ENCODE results near the gene TOX2.

TOX2 gene

DNA sequence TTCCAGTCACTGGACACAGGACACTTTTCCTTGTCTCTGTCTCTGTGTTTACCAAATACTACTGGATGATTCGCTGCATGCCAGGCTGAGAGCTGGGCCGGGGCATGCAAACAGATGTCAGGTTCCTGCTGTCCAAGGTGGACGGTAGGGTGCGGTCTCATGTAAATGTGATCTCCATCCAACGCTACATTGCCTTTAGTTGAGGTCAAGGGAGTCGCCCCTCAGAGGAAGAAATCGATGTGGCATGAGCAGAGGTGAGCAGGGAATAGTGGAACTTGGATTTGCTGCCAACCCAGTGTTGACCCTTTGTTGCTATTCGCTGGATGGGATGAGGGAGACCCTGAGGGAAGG is 9.8 kb upstream of the TOX2 start:
- TF ChIP-seq, protein P1, sequence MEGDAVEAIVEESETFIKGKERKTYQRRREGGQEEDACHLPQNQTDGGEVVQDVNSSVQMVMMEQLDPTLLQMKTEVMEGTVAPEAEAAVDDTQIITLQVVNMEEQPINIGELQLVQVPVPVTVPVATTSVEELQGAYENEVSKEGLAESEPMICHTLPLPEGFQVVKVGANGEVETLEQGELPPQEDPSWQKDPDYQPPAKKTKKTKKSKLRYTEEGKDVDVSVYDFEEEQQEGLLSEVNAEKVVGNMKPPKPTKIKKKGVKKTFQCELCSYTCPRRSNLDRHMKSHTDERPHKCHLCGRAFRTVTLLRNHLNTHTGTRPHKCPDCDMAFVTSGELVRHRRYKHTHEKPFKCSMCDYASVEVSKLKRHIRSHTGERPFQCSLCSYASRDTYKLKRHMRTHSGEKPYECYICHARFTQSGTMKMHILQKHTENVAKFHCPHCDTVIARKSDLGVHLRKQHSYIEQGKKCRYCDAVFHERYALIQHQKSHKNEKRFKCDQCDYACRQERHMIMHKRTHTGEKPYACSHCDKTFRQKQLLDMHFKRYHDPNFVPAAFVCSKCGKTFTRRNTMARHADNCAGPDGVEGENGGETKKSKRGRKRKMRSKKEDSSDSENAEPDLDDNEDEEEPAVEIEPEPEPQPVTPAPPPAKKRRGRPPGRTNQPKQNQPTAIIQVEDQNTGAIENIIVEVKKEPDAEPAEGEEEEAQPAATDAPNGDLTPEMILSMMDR (IDR thresholded peaks at IDR 0.05; ENCODE audit: low read depth, low read length, missing control alignments): no peak
- in situ Hi-C loops (cut with HindIII; ENCODE audit: low sequenced_read_pairs): no loop called here
- DNase-seq (ENCODE audit: low read depth): no peak
- H3K4me3 ChIP-seq (ENCODE audit: low read depth, low read length): no peak overlapping the region

DNA sequence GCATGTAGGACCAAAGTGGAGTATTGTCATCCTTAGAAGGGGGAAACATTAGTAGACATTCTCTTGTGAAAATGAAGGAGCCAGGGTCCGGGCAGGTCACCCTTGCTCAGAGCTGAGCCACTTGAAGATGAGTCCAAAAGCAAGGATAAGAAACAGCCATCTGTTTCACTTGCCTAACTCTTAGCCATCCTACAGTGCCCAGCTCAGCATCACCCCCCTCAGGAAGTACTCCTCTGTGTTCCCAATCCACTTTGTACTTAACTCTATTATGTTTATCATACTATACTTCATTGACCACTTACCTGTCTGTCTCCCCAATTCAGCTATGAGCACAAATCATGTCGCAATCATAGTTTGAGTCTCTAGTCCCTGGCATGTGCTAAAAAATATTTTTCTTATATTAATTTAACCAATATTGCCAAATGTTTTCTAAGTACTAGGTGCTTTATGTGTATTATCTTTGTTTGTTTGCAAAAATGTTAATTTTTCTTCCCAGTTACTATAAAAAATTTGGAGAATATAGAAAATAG is 8.1 kb upstream of the TOX2 start:
- no peak overlapping the region for H3K4me3 ChIP-seq (ENCODE audit: low read depth, low read length)
- DNase-seq (ENCODE audit: low read depth): no peak
- TF ChIP-seq, protein P1 (IDR thresholded peaks at IDR 0.05; ENCODE audit: low read depth, low read length, missing control alignments): no peak
- in situ Hi-C loops (cut with HindIII; ENCODE audit: low sequenced_read_pairs): no loop called here

DNA sequence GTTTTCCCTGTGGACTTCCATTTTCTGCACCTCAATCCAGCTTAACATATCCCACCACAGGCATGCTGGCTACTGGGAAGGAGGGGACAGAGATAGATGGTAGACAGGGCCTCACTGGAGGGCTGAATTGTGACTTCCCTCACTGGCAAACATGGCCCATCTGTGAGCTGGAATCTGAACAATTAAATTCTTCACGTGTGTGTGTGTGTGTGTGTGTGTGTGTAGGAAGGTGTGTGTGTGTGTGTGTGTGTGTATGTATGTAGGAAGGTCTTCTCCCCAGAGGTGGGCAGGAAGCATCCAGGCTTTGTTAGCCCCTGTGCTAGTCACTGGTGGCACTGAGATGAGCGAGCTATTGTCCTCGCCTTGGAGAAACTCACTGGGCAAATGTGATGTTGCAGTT is 5.4 kb upstream of the TOX2 start:
- no peak for DNase-seq (ENCODE audit: low read depth)
- H3K4me3 ChIP-seq (ENCODE audit: low read depth, low read length): no peak overlapping the region
- in situ Hi-C loops (cut with HindIII; ENCODE audit: low sequenced_read_pairs): no loop called here
- TF ChIP-seq, protein P1 (IDR thresholded peaks at IDR 0.05; ENCODE audit: low read depth, low read length, missing control alignments): no peak

DNA sequence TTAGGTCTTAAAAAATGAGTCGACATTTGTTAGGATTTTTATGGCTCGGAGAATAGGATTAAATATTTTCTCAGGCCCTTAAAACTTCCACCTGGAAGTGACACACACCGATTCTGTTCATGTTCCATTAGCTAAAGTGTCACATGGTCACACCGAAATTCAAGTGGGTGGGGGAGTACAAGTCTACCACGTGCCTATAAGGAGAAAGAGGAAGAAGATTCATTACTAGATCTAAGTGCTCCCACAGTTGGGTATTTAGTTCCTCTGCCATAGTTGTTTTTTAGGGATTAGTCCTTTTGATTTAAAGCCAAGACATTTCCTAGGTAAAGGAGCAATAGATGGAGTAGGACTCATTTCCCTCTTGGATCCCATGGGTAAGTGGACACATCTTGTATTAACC is 4.9 kb upstream of the TOX2 start:
- TF ChIP-seq, protein P1 (IDR thresholded peaks at IDR 0.05; ENCODE audit: low read depth, low read length, missing control alignments): no peak
- in situ Hi-C loops (cut with HindIII; ENCODE audit: low sequenced_read_pairs): no loop called here

DNA sequence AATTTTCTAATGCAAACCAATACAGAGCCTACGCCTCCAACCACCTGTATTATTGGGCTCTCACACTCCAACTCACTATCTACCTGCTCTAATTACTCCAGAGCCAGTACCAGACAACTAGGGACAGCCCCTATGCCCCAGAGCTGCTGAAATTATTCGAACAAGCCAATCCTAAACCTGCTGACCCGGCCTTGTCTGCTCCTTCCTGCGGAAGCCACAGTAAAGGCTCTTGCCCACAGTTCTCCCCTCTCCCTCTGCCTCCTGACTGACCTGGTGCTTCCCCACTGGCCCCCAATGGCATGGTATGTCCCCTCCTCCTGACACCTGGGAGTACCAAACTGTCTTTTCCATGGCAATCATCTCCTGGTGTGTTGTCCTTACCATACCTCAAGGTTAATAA is 4.1 kb upstream of the TOX2 start:
- TF ChIP-seq, protein P1 (IDR thresholded peaks at IDR 0.05; ENCODE audit: low read depth, low read length, missing control alignments): no peak
- no peak for DNase-seq (ENCODE audit: low read depth)
- no peak overlapping the region for H3K4me3 ChIP-seq (ENCODE audit: low read depth, low read length)
- in situ Hi-C loops (cut with HindIII; ENCODE audit: low sequenced_read_pairs): no loop called here

More for the DNA sequence above, 4.9 kb upstream of the TOX2 start:
- H3K4me3 ChIP-seq (ENCODE audit: low read depth, low read length): no peak overlapping the region
- no peak for DNase-seq (ENCODE audit: low read depth)

DNA sequence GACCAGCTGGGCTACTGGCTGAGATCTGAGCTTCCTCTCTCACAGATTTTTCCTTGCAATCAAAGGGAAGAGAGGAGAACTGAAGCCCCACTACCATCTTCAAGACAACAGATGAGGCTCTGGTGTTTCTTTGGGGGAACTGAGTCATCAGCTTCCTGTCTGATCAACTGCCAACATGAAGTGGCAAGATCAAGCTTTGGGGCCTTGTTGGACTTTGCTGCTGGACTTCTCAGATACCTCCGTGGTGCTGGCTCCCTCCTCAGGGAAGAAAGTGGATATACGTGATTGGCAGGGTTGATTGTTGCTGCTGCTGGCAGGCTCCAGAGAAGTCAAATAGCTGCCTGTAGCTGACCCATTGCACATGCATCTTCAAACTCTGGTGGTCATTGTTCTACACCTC is 3.6 kb upstream of the TOX2 start:
- in situ Hi-C loops (cut with HindIII; ENCODE audit: low sequenced_read_pairs): no loop called here
- TF ChIP-seq, protein P1 (IDR thresholded peaks at IDR 0.05; ENCODE audit: low read depth, low read length, missing control alignments): peak; percentile 27
- DNase-seq (ENCODE audit: low read depth): peak; percentile 34
- no peak overlapping the region for H3K4me3 ChIP-seq (ENCODE audit: low read depth, low read length)

Data from astrocyte of the cerebellum (primary cell).